SK-N-SH (cell line): ENCODE data around the gene TOPAZ1. TPM values are rescaled to one million over a fixed set of nuclear protein-coding genes. Genes with fewer than 3 reads are reported as not detected.

Experiments used
- CTCF ChIA-PET: fragments of 300-600, 350-600 bp; formaldehyde crosslinking; extraction: SDS; loops from one replicate; lab custom pipeline; 2021; lab: Yijun Ruan, JAX
- POLR2A ChIA-PET: fragments of 350-600 bp; sonication (Branson Sonifier 250); formaldehyde crosslinking; extraction: SDS; loops from one replicate; lab custom pipeline; 2020; ENCODE audit warnings: antibody characterized with exemption, inconsistent platforms; lab: Yijun Ruan, JAX
- DNase-seq: peaks from one replicate; pipeline ENCODE4 v3.0.0; 2012
- H2AFZ ChIP-seq: fragments of 200-600 bp; sonication (generic); 2 replicates; pipeline ENCODE4 v1.8.1; 2016; ENCODE audit warnings: antibody characterized with exemption, mild to moderate bottlenecking, low read depth
- H3F3A ChIP-seq: fragments of 200-600 bp; sonication (generic); replicated peaks from 2 replicates; pipeline ENCODE3; 2016; ENCODE audit warnings: antibody characterized with exemption, mild to moderate bottlenecking; ENCODE audit not compliant: insufficient read depth
- H3K27ac ChIP-seq, 2 experiments: fragments of 200-500 bp in 1 of 2; fragments of 200-600 bp in 1 of 2; sonication (Bioruptor generic) in 1 of 2; sonication (generic), shearing (Covaris generic) in 1 of 2; 2 replicates each; pipeline versions ENCODE4 v1.5.1 to v1.6.1; 2014 to 2016; ENCODE audit warnings: low read depth in 2 of 2, inconsistent platforms in 1 of 2, low read length in 1 of 2, mild to moderate bottlenecking in 1 of 2, mixed read lengths in 1 of 2
- H3K27me3 ChIP-seq: fragments of 200-600 bp; sonication (generic), shearing (Covaris generic); 2 replicates; pipeline ENCODE4 v1.6.1; 2016; ENCODE audit warnings: mixed run types; ENCODE audit not compliant: insufficient read depth
- H3K36me3 ChIP-seq, 2 experiments: fragments of 200-500 bp in 1 of 2; fragments of 200-600 bp in 1 of 2; sonication (Bioruptor generic) in 1 of 2; sonication (generic) in 1 of 2; replicated peaks in 1 of 2; 2 replicates each; pipeline versions ENCODE3 to v1.5.1; 2014 to 2016; ENCODE audit warnings: low read length in 1 of 2, mild to moderate bottlenecking in 1 of 2; ENCODE audit not compliant: insufficient read depth in 2 of 2, control insufficient read depth in 1 of 2
- H3K4me1 ChIP-seq, 2 experiments: fragments of 200-500 bp in 1 of 2; fragments of 200-600 bp in 1 of 2; sonication (Bioruptor generic) in 1 of 2; sonication (generic), shearing (Covaris generic) in 1 of 2; 2 replicates each; pipeline versions ENCODE4 v1.5.1 to v1.6.1; 2014 to 2016; ENCODE audit warnings: low read depth in 1 of 2, low read length in 1 of 2, mixed run types in 1 of 2; ENCODE audit not compliant: insufficient read depth in 2 of 2, control insufficient read depth in 1 of 2
- H3K4me2 ChIP-seq: fragments of 200-600 bp; sonication (generic), shearing (Covaris generic); 2 replicates; pipeline ENCODE4 v1.6.1; 2017; ENCODE audit warnings: mixed run types
- H3K4me3 ChIP-seq, 2 experiments: fragments of 200-500 bp in 1 of 2; fragments of 200-600 bp in 1 of 2; sonication (Bioruptor generic) in 1 of 2; sonication (generic), shearing (Covaris generic) in 1 of 2; 2 replicates each; pipeline versions ENCODE4 v1.5.1 to v1.8.1; 2014 to 2016; ENCODE audit warnings: low read depth in 2 of 2, inconsistent platforms in 1 of 2, low read length in 1 of 2, mild to moderate bottlenecking in 1 of 2, mixed read lengths in 1 of 2, moderate library complexity in 1 of 2
- H3K79me2 ChIP-seq: fragments of 200-600 bp; sonication (generic); 2 replicates; pipeline ENCODE4 v1.8.1; 2017; ENCODE audit warnings: mild to moderate bottlenecking; ENCODE audit not compliant: insufficient read depth
- H3K9ac ChIP-seq: fragments of 200-600 bp; sonication (generic); 2 replicates; pipeline ENCODE4 v1.6.1; 2017; ENCODE audit warnings: mixed run types
- H3K9me2 ChIP-seq: fragments of 200-600 bp; sonication (generic); 2 replicates; pipeline ENCODE4 v1.6.1; 2017; ENCODE audit warnings: mixed run types
- H3K9me3 ChIP-seq: fragments of 200-600 bp; sonication (generic); 2 replicates; pipeline ENCODE4 v1.6.1; 2017; ENCODE audit warnings: mixed run types, mild to moderate bottlenecking, moderate library complexity
- H4K20me1 ChIP-seq: fragments of 200-600 bp; sonication (generic); 2 replicates; pipeline ENCODE4 v1.6.1; 2017; ENCODE audit warnings: mild to moderate bottlenecking, mixed run types; ENCODE audit not compliant: insufficient read depth
- CHD2 ChIP-seq: fragments of 150-350 bp; IDR thresholded peaks from 2 replicates; pipeline ENCODE4 v1.6.1; 2018; ENCODE audit warnings: low read length; ENCODE audit not compliant: partially characterized antibody
- EP300 ChIP-seq, 2 experiments: IDR thresholded peaks; 2 replicates each; pipeline versions ENCODE4 v1.4.0 to v1.6.1; 2012; ENCODE audit warnings: borderline replicate concordance in 1 of 2, low read depth in 1 of 2, low read length in 1 of 2
- EZH2phosphoT487 ChIP-seq: fragments of 200-600 bp; sonication (generic); IDR thresholded peaks from 2 replicates; pipeline ENCODE4 v1.6.1; 2017; ENCODE audit warnings: low read depth, mixed run types, mild to moderate bottlenecking, antibody characterized with exemption, moderate library complexity, borderline replicate concordance
- FOXJ3 ChIP-seq: sonication (generic); formaldehyde crosslinking; IDR thresholded peaks from 2 replicates; pipeline ENCODE4 v1.5.1; 2020; ENCODE audit warnings: mild to moderate bottlenecking, missing genetic modification reagents
- FOXM1 ChIP-seq: IDR thresholded peaks from 2 replicates; pipeline ENCODE4 v1.4.0; 2012; ENCODE audit warnings: low read depth, mild to moderate bottlenecking
- JUND ChIP-seq: IDR thresholded peaks from 2 replicates; pipeline ENCODE4 v1.4.0; 2012
- NFIC ChIP-seq: IDR thresholded peaks from 2 replicates; pipeline ENCODE4 v1.4.0; 2012; ENCODE audit warnings: borderline replicate concordance
- RCOR1 ChIP-seq: fragments of 150-350 bp; IDR thresholded peaks from 2 replicates; pipeline ENCODE4 v1.6.1; 2017; ENCODE audit warnings: antibody characterized with exemption, low read length
- RFX5 ChIP-seq: IDR thresholded peaks from 2 replicates; pipeline ENCODE4 v1.6.1; 2012; ENCODE audit warnings: mild to moderate bottlenecking, improper control_type of control experiment, low read length
- RXRA ChIP-seq: IDR thresholded peaks from 2 replicates; pipeline ENCODE4 v1.4.0; 2012; ENCODE audit warnings: low read depth, mild to moderate bottlenecking, borderline replicate concordance
- SIN3A ChIP-seq: IDR thresholded peaks from 2 replicates; pipeline ENCODE4 v1.6.1; 2012; ENCODE audit warnings: low read depth, mild to moderate bottlenecking, low read length, moderate library complexity, borderline replicate concordance
- SMC3 ChIP-seq: IDR thresholded peaks from 2 replicates; pipeline ENCODE4 v1.6.1; 2012; ENCODE audit warnings: low read depth, low read length, improper control_type of control experiment
- TCF12 ChIP-seq: IDR thresholded peaks from 2 replicates; pipeline ENCODE4 v1.4.0; 2012
- YY1 ChIP-seq: IDR thresholded peaks from 2 replicates; pipeline ENCODE4 v1.4.0; 2012; ENCODE audit warnings: low read depth, mild to moderate bottlenecking
- WGBS: methylation state at CpG from one replicate; pipeline ENCODE4 v1.1.6; 2017; ENCODE audit warnings: low lambda C conversion rate; 5-methylcytosine and 5-hydroxymethylcytosine counted together
- polyA plus RNA-seq, 3 experiments: library from polyadenylated mRNA; depleted of rRNA; stranded (reverse); fragments of >200 nt; gene quantifications; 2 replicates each; pipeline ENCODE4 v1.2.3, GENCODE V29; 2012
- TF ChIP-seq, protein P1 (sequence below): fragments of 150-350 bp; IDR thresholded peaks from 2 replicates; pipeline ENCODE4 v1.6.1; 2016; ENCODE audit warnings: mild to moderate bottlenecking, low read depth, low read length
- TF ChIP-seq, protein P2 (sequence below): IDR thresholded peaks from 2 replicates; pipeline ENCODE4; 2012
- TF ChIP-seq, protein P3 (sequence below): IDR thresholded peaks from 2 replicates; pipeline ENCODE4 v1.6.1; 2012; ENCODE audit warnings: mild to moderate bottlenecking, low read depth, low read length, moderate library complexity
- TF ChIP-seq, protein P4 (sequence below): IDR thresholded peaks from 2 replicates; pipeline ENCODE4 v1.4.0; 2012; ENCODE audit warnings: low read depth, borderline replicate concordance
- TF ChIP-seq, protein P5 (sequence below): fragments of 200-600 bp; sonication (generic); IDR thresholded peaks from 2 replicates; pipeline ENCODE4 v1.6.1; 2017; ENCODE audit warnings: antibody characterized with exemption, mild to moderate bottlenecking, moderate library complexity
- TF ChIP-seq, protein P6 (sequence below): IDR thresholded peaks from 2 replicates; pipeline ENCODE4 v1.4.0; 2012; ENCODE audit warnings: low read depth, borderline replicate concordance

Gene TOPAZ1
- polyA plus RNA-seq, 1 of the 3 experiments (the other 2 are of a cell fraction): not detected

DNA sequence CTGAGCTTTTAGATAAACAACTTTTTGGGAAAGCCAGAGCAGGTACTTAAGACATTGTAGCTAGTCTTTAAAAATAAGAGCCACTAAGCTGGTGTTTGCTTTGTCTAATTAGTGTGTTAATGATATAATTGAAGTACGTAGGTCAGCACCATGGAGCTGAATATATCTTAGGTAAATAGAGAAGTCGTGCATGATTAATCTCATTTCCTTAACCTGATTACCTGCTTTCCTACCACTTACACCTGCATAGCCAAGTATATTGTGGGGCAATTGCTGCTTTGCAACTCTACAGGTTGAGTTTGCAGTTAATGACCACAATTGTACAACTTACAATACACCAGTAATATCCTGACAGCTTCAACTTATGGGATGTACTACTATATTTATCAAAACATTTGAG lies 17.6 kb upstream of the TOPAZ1 start (continued):
- TF ChIP-seq, protein P1, sequence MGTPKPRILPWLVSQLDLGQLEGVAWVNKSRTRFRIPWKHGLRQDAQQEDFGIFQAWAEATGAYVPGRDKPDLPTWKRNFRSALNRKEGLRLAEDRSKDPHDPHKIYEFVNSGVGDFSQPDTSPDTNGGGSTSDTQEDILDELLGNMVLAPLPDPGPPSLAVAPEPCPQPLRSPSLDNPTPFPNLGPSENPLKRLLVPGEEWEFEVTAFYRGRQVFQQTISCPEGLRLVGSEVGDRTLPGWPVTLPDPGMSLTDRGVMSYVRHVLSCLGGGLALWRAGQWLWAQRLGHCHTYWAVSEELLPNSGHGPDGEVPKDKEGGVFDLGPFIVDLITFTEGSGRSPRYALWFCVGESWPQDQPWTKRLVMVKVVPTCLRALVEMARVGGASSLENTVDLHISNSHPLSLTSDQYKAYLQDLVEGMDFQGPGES: no peak

DNA sequence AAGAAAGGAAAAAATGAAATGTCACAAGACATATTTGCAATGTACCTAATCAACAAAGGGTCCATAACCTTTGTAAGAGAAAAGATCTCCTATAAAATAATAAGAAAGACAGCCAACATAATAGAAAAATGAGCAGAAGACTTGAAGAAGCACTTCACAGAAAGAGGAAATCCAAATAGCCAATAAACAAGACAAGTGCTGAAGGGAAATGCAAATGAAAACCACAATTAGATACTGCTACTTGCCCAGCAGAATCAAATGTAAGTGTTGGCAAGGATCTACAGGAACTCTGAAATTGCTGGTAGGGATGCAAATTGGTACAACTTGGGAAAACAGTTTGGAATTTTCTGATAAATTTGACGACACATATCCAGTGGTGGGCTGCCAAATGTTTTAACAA lies 15.1 kb upstream of the TOPAZ1 start:
- WGBS: 31% methylated on average over 1 of the region's 1 CpG
- Histone ChIP-seq H3K4me3 (no peak overlapping the region), H3K79me2 (no peaks in the 10 kb centered on the region), H3K4me2 (no peak overlapping the region), H3K9me3 (no peaks in the 10 kb centered on the region), H3F3A (no peaks in the 10 kb centered on the region), H3K4me1 (no peaks in the 10 kb centered on the region), H2AFZ (no peak overlapping the region), H3K36me3 (no peaks in the 10 kb centered on the region), H3K9me2 (no peaks in the 10 kb centered on the region), H3K27me3 (no peaks in the 10 kb centered on the region; the same call in 1 of the 2 replicates), H4K20me1 (no peaks in the 10 kb centered on the region), H3K9ac (no peak overlapping the region), H3K27ac (no peak overlapping the region)
- no peak for TF ChIP-seq EZH2phosphoT487
- no peak for TF ChIP-seq RCOR1
- TF ChIP-seq, protein P2, sequence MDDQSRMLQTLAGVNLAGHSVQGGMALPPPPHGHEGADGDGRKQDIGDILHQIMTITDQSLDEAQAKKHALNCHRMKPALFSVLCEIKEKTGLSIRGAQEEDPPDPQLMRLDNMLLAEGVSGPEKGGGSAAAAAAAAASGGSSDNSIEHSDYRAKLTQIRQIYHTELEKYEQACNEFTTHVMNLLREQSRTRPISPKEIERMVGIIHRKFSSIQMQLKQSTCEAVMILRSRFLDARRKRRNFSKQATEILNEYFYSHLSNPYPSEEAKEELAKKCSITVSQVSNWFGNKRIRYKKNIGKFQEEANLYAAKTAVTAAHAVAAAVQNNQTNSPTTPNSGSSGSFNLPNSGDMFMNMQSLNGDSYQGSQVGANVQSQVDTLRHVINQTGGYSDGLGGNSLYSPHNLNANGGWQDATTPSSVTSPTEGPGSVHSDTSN: no peak
- no peak for TF ChIP-seq NFIC
- TF ChIP-seq, protein P3, sequence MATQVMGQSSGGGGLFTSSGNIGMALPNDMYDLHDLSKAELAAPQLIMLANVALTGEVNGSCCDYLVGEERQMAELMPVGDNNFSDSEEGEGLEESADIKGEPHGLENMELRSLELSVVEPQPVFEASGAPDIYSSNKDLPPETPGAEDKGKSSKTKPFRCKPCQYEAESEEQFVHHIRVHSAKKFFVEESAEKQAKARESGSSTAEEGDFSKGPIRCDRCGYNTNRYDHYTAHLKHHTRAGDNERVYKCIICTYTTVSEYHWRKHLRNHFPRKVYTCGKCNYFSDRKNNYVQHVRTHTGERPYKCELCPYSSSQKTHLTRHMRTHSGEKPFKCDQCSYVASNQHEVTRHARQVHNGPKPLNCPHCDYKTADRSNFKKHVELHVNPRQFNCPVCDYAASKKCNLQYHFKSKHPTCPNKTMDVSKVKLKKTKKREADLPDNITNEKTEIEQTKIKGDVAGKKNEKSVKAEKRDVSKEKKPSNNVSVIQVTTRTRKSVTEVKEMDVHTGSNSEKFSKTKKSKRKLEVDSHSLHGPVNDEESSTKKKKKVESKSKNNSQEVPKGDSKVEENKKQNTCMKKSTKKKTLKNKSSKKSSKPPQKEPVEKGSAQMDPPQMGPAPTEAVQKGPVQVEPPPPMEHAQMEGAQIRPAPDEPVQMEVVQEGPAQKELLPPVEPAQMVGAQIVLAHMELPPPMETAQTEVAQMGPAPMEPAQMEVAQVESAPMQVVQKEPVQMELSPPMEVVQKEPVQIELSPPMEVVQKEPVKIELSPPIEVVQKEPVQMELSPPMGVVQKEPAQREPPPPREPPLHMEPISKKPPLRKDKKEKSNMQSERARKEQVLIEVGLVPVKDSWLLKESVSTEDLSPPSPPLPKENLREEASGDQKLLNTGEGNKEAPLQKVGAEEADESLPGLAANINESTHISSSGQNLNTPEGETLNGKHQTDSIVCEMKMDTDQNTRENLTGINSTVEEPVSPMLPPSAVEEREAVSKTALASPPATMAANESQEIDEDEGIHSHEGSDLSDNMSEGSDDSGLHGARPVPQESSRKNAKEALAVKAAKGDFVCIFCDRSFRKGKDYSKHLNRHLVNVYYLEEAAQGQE: no peak
- TF ChIP-seq FOXJ3 (CRISPR knock-in tag): no peak
- TF ChIP-seq RXRA: no peak
- TF ChIP-seq CHD2: no peak
- TF ChIP-seq, protein P4, sequence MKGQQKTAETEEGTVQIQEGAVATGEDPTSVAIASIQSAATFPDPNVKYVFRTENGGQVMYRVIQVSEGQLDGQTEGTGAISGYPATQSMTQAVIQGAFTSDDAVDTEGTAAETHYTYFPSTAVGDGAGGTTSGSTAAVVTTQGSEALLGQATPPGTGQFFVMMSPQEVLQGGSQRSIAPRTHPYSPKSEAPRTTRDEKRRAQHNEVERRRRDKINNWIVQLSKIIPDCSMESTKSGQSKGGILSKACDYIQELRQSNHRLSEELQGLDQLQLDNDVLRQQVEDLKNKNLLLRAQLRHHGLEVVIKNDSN: no peak
- TF ChIP-seq, protein P5, sequence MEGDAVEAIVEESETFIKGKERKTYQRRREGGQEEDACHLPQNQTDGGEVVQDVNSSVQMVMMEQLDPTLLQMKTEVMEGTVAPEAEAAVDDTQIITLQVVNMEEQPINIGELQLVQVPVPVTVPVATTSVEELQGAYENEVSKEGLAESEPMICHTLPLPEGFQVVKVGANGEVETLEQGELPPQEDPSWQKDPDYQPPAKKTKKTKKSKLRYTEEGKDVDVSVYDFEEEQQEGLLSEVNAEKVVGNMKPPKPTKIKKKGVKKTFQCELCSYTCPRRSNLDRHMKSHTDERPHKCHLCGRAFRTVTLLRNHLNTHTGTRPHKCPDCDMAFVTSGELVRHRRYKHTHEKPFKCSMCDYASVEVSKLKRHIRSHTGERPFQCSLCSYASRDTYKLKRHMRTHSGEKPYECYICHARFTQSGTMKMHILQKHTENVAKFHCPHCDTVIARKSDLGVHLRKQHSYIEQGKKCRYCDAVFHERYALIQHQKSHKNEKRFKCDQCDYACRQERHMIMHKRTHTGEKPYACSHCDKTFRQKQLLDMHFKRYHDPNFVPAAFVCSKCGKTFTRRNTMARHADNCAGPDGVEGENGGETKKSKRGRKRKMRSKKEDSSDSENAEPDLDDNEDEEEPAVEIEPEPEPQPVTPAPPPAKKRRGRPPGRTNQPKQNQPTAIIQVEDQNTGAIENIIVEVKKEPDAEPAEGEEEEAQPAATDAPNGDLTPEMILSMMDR: no peak
- no peak for TF ChIP-seq FOXM1
- TF ChIP-seq EP300 (IDR thresholded peaks at IDR 0.05; ENCODE audit: borderline replicate concordance in 1 of 2, low read depth in 1 of 2, low read length in 1 of 2): no peak
- TF ChIP-seq SMC3: no peak
- TF ChIP-seq SIN3A: no peak
- no peak for TF ChIP-seq TCF12
- TF ChIP-seq, protein P6, sequence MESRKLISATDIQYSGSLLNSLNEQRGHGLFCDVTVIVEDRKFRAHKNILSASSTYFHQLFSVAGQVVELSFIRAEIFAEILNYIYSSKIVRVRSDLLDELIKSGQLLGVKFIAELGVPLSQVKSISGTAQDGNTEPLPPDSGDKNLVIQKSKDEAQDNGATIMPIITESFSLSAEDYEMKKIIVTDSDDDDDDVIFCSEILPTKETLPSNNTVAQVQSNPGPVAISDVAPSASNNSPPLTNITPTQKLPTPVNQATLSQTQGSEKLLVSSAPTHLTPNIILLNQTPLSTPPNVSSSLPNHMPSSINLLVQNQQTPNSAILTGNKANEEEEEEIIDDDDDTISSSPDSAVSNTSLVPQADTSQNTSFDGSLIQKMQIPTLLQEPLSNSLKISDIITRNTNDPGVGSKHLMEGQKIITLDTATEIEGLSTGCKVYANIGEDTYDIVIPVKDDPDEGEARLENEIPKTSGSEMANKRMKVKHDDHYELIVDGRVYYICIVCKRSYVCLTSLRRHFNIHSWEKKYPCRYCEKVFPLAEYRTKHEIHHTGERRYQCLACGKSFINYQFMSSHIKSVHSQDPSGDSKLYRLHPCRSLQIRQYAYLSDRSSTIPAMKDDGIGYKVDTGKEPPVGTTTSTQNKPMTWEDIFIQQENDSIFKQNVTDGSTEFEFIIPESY: no peak
- TF ChIP-seq JUND: no peak
- no peak for TF ChIP-seq RFX5
- TF ChIP-seq YY1: no peak
- DNase-seq: no peak
- ChIA-PET CTCF (interaction anchor here (3.8 kb wide), 1 partner anchor 10 kb away, joined by 16 read pairs; no protein-coding TSS in a partner anchor), POLR2A (no interaction called here)
